HUES6 (cell line): ENCODE results near the gene LMOD3.

Experiments used
- H3K27ac ChIP-seq: 2 replicates; pipeline ENCODE4 v1.7.0; 2013; ENCODE audit warnings: low read depth, mild to moderate bottlenecking, low read length, inconsistent platforms
- H3K27me3 ChIP-seq: 2 replicates; pipeline ENCODE4 v1.6.1; 2013; ENCODE audit warnings: low read length; ENCODE audit not compliant: control insufficient read depth, insufficient read depth
- H3K36me3 ChIP-seq: 2 replicates; pipeline ENCODE4 v1.6.1; 2013; ENCODE audit warnings: low read length; ENCODE audit not compliant: control insufficient read depth, insufficient read depth
- H3K4me1 ChIP-seq: 2 replicates; pipeline ENCODE4 v1.6.1; 2013; ENCODE audit warnings: low read length; ENCODE audit not compliant: control insufficient read depth, insufficient read depth
- H3K4me3 ChIP-seq: 2 replicates; pipeline ENCODE4 v1.5.1; 2013; ENCODE audit warnings: low read depth, low read length
- H3K9ac ChIP-seq: one replicate; pipeline ENCODE4 v1.6.1; 2013; ENCODE audit warnings: mild to moderate bottlenecking, low read length
- H3K9me3 ChIP-seq: 2 replicates; pipeline ENCODE4 v1.6.1; 2013; ENCODE audit warnings: low read depth, low read length; ENCODE audit not compliant: control insufficient read depth, insufficient read depth

LMOD3 gene

DNA sequence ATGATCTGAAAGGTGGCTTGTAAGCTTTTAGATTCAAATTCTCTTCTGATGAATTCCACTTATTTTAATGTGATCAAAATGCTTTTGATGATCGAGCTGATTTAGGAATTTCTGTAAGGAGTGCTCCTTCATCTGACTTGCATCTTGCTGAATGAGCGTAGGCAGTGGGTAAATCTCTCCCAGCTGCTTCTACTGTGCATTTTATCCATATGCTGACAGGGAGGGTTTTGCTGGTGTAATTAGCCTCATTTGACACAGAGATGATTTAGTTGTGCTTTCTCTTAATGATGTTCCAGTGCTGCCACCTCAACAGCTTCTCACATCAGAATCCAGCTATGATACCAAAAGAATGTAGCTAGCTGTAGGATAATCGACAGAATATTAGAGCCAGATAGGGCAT lies 3.8 kb upstream of the LMOD3 start:
- H3K4me3 ChIP-seq = no peak overlapping the region

GRCh38 chr3:69121950-69122349 lies 445 bp downstream of the LMOD3 start:
- Histone ChIP-seq H3K27me3 (no peaks in the 10 kb centered on the region), H3K4me3 (no peak overlapping the region), H3K9ac (no peak overlapping the region), H3K4me1 (no peaks in the 10 kb centered on the region), H3K27ac (no peak overlapping the region), H3K9me3 (no peaks in the 10 kb centered on the region), H3K36me3 (no peaks in the 10 kb centered on the region)

More for the DNA sequence above, 3.8 kb upstream of the LMOD3 start:
- no peaks in the 10 kb centered on the region for H3K4me1 ChIP-seq
- no peaks in the 10 kb centered on the region for H3K9me3 ChIP-seq
- no peaks in the 10 kb centered on the region for H3K27me3 ChIP-seq
- no peaks in the 10 kb centered on the region for H3K36me3 ChIP-seq
- no peak overlapping the region for H3K27ac ChIP-seq
- H3K9ac ChIP-seq = no peak overlapping the region

GRCh38 chr3:69121513-69121912 lies 882 bp downstream of the LMOD3 start:
- Histone ChIP-seq H3K36me3 (no peaks in the 10 kb centered on the region), H3K4me1 (no peaks in the 10 kb centered on the region), H3K9me3 (no peaks in the 10 kb centered on the region), H3K27me3 (no peaks in the 10 kb centered on the region), H3K27ac (no peak overlapping the region), H3K9ac (no peak overlapping the region), H3K4me3 (no peak overlapping the region)

- Histone ChIP-seq H3K4me1 (no peaks in the 10 kb centered on the region), H3K36me3 (no peaks in the 10 kb centered on the region), H3K4me3 (no peak overlapping the region), H3K9ac (no peak overlapping the region), H3K27ac (no peak overlapping the region), H3K27me3 (no peaks in the 10 kb centered on the region), H3K9me3 (no peaks in the 10 kb centered on the region)
Measured at GRCh38 chr3:69120879-69121464, 1.4 kb downstream of the LMOD3 start.

GRCh38 chr3:69119681-69120080 lies 2.7 kb downstream of the LMOD3 start:
- no peaks in the 10 kb centered on the region for H3K4me1 ChIP-seq
- H3K9ac ChIP-seq = no peak overlapping the region
- no peaks in the 10 kb centered on the region for H3K36me3 ChIP-seq
- no peaks in the 10 kb centered on the region for H3K9me3 ChIP-seq
- no peaks in the 10 kb centered on the region for H3K27me3 ChIP-seq
- H3K4me3 ChIP-seq = no peak overlapping the region
- H3K27ac ChIP-seq = no peak overlapping the region

DNA sequence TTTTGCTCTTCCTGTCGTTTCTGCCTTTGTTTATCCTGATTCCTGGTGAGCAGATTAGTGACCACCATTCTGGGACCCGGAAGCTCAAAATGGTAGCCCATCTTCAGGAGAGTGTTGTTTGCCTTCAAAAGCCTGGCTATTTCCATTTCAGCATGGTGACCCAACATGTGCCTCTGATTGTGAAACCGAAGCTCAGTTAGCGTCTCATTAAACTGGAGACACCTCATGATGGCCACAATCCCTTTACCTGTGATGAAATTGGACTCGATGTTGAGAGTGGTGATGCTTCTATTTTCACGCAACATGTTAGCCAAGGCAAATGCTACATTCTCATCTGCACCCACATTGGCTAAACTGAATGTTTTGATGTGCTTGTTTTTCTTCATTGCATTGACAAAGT lies 3.3 kb downstream of the LMOD3 start:
- H3K4me3 ChIP-seq = no peak overlapping the region
- no peaks in the 10 kb centered on the region for H3K9me3 ChIP-seq
- no peak overlapping the region for H3K27ac ChIP-seq
- no peaks in the 10 kb centered on the region for H3K36me3 ChIP-seq
- H3K9ac ChIP-seq = no peak overlapping the region
- H3K27me3 ChIP-seq = no peaks in the 10 kb centered on the region
- H3K4me1 ChIP-seq = no peaks in the 10 kb centered on the region

- Histone ChIP-seq H3K4me1 (no peaks in the 10 kb centered on the region), H3K9me3 (no peaks in the 10 kb centered on the region), H3K9ac (no peak overlapping the region), H3K27ac (no peak overlapping the region), H3K27me3 (no peaks in the 10 kb centered on the region), H3K4me3 (no peak overlapping the region), H3K36me3 (no peaks in the 10 kb centered on the region)
Measured at GRCh38 chr3:69118555-69118954, 3.8 kb downstream of the LMOD3 start.

GRCh38 chr3:69116897-69117296 lies 5.5 kb downstream of the LMOD3 start:
- Histone ChIP-seq H3K4me1 (no peaks in the 10 kb centered on the region), H3K4me3 (no peak overlapping the region), H3K36me3 (no peaks in the 10 kb centered on the region), H3K9me3 (no peaks in the 10 kb centered on the region), H3K9ac (no peak overlapping the region), H3K27me3 (no peaks in the 10 kb centered on the region), H3K27ac (no peak overlapping the region)

DNA sequence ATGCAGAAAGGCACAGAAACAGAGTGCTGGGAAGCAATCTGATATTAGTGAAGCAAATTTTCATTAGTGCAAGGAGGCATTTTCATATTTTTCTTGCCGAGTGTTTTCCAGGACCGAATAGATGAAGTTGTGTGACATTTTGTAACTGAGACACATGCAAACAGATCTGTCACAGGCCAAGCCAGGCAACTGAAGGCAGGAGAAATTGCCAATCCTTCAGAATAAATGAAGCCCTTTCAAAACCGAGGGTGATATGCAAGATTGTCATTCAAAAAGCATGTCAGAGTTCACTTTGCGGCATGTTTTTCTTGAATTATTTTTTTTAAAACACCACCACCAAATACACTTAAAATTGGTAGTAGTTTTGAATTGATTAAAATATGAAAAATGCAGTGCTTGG lies 6.2 kb downstream of the LMOD3 start:
- Histone ChIP-seq H3K4me1 (peaks cover 1% of the 10 kb centered on the region), H3K27me3 (no peaks in the 10 kb centered on the region), H3K4me3 (no peak overlapping the region), H3K9me3 (no peaks in the 10 kb centered on the region), H3K36me3 (no peaks in the 10 kb centered on the region), H3K9ac (no peak overlapping the region), H3K27ac (no peak overlapping the region)

DNA sequence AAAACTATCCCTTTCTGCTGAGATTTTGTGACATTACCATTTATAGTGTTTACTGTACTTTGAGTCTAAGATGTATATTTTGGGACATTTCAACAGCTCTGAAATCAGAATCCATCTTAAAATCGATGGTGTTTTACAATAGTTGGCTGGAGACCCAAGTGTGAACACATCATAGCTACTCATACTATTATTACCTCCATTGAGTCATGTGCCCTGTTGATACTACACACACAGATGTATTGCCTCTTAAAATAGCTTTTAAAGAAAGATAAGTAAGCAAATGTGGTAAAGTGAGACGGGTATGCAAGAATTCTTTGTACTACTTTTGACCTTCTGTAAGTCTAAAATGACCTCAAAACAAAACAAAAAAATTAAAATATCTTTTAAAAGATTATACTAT lies 6.7 kb downstream of the LMOD3 start:
- Histone ChIP-seq H3K27me3 (no peaks in the 10 kb centered on the region), H3K27ac (no peak overlapping the region), H3K9me3 (no peaks in the 10 kb centered on the region), H3K4me3 (no peak overlapping the region), H3K9ac (no peak overlapping the region), H3K4me1 (peaks cover 5% of the 10 kb centered on the region), H3K36me3 (no peaks in the 10 kb centered on the region)

DNA sequence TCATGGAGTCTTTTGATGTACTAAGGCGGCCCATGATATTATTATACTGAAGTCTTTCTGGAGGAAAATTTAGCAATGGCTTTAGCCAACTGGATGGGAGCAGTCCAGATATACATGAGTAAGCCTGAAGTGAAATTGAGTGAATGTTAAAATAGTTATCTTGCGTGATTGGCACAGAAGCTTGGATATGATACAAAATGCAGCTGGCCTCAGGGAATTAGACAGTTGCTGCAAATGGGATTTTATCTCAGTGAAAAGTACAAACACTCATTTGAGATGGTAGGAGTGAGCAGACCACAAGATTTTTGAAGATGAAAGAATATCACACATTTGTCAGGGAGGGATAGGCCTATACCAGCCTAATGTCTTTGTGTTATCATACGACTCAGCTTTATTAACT lies 8.9 kb downstream of the LMOD3 start:
- Histone ChIP-seq H3K9me3 (no peaks in the 10 kb centered on the region), H3K36me3 (no peaks in the 10 kb centered on the region), H3K27ac (no peak overlapping the region), H3K9ac (no peak overlapping the region), H3K4me3 (no peak overlapping the region), H3K4me1 (peaks cover 5% of the 10 kb centered on the region), H3K27me3 (no peaks in the 10 kb centered on the region)
